WERI-Rb-1 (cell line): ENCODE measurements around the gene WDPCP.

Experiments
- DNase-seq: peaks from one replicate; pipeline ENCODE4 v3.0.0-alpha.2; 2020
- H3K27ac ChIP-seq: fragments of 250-450 bp; sonication (Bioruptor Pico); 2 replicates; pipeline ENCODE4 v1.5.1; 2020; ENCODE audit warnings: mild to moderate bottlenecking, moderate library complexity
- H3K27me3 ChIP-seq: fragments of 250-450 bp; sonication (Bioruptor Pico); 2 replicates; pipeline ENCODE4 v1.5.1; 2021; ENCODE audit warnings: mild to moderate bottlenecking, low read depth, moderate library complexity; ENCODE audit not compliant: insufficient read depth, severe bottlenecking
- H3K36me3 ChIP-seq: fragments of 250-450 bp; sonication (Bioruptor Pico); 2 replicates; pipeline ENCODE4 v1.5.1; 2020; ENCODE audit warnings: mild to moderate bottlenecking, moderate library complexity
- H3K4me3 ChIP-seq: 2 replicates; pipeline ENCODE4 v1.5.1; 2011; ENCODE audit warnings: low read depth, mild to moderate bottlenecking, control low read depth, low read length
- H3K9me3 ChIP-seq: fragments of 250-450 bp; sonication (Bioruptor Pico); 2 replicates; pipeline ENCODE4 v1.5.1; 2021; ENCODE audit warnings: mild to moderate bottlenecking, moderate library complexity; ENCODE audit not compliant: severe bottlenecking
- CTCF ChIP-seq: IDR thresholded peaks from 2 replicates; pipeline ENCODE4 v1.5.1; 2011; ENCODE audit warnings: low read depth, mild to moderate bottlenecking, control low read depth, inconsistent platforms, low read length

WDPCP gene

DNA sequence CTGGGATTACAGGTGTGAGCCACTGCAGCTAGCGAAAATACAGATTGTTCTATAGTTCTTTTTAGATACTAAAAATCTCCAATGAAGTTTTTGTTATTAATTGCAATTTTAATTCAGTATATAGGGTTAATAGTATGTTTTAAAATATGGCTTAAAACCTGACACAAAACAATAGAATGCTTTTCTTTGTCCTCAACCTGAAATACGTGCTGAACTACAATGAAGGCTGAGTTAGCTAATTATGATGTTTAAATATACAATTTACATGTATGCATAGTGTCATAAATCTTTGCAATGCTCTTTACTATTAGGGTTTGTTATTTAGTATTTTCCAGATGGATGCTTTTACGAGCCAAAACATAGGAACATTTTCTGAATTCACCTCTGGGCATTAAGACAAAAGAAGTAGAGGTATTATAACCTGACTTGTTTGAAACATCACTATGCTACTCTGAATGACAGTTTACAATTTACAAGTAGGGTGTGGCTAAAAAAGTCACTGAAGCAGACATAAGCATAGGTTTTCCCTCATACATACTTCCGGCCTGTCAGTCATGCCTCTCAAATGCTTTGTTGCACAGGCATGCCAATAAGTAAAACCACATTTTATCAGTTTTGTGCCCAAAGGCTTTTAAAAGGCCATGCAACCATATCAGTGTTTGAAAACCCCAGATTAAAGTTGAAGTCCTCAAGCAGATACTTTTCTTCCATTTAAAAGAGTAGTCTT lies 369.3 kb downstream of the WDPCP start:
- no peak overlapping the region for H3K27ac ChIP-seq
- DNase-seq, result no peak
- no peak for TF ChIP-seq CTCF
- H3K9me3 ChIP-seq, result no peaks in the 10 kb centered on the region
- no peaks in the 10 kb centered on the region for H3K27me3 ChIP-seq
- H3K36me3 ChIP-seq, result no peaks in the 10 kb centered on the region
- H3K4me3 ChIP-seq, result no peak overlapping the region

- no peak overlapping the region for H3K27ac ChIP-seq
- no peaks in the 10 kb centered on the region for H3K36me3 ChIP-seq
- DNase-seq, result no peak
- no peak overlapping the region for H3K4me3 ChIP-seq
- TF ChIP-seq CTCF, result no peak
- no peaks in the 10 kb centered on the region for H3K9me3 ChIP-seq
- no peaks in the 10 kb centered on the region for H3K27me3 ChIP-seq
Observed at GRCh38 chr2:63195310-63195709, 393.0 kb downstream of the WDPCP start.

- H3K9me3 ChIP-seq, result no peaks in the 10 kb centered on the region
- no peak overlapping the region for H3K4me3 ChIP-seq
- no peak for DNase-seq
- H3K27me3 ChIP-seq, result no peaks in the 10 kb centered on the region
- no peak for TF ChIP-seq CTCF
- no peaks in the 10 kb centered on the region for H3K36me3 ChIP-seq
- no peak overlapping the region for H3K27ac ChIP-seq
Observed at GRCh38 chr2:63194175-63194574, 394.1 kb downstream of the WDPCP start.

GRCh38 chr2:63192889-63193774 lies 395.1 kb downstream of the WDPCP start:
- no peak for TF ChIP-seq CTCF
- Histone ChIP-seq H3K27me3 (no peaks in the 10 kb centered on the region), H3K36me3 (no peaks in the 10 kb centered on the region), H3K4me3 (no peak overlapping the region), H3K9me3 (no peaks in the 10 kb centered on the region), H3K27ac (no peak overlapping the region)
- DNase-seq, result no peak

DNA sequence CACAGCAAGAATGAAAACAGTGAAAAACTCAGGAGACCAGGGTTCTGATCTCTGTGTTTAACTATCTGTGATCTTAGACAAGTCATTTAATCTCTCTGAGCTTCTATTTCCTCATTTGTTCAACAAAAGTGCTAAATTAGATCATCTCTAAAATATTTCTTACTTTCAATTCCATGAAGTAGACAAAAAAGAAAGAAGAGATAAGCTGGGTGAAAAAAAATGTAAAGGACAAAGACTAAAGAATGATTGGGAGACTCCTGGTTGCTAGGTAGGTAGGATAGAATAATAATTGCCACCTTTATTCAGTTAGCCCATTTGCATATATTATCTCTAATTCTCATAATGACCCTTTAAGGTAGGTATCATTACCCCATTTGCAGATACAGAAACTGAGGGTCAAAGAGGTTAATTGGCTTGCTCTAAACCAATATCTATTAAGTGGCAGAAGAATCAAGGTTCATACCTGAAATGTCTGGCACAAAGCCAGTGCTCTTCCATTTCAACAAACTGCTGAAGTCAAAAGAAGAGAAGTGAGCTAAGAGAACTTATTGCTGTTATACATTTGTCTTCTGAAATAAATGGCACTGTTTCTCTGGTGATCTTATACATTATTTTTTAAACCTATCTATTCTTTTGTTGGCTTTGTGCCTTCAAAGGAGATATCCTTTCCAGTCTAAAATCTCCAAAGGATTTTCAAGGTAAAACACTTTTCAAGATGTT lies 395.9 kb downstream of the WDPCP start:
- Histone ChIP-seq H3K27ac (no peak overlapping the region), H3K27me3 (no peaks in the 10 kb centered on the region), H3K4me3 (no peak overlapping the region), H3K36me3 (no peaks in the 10 kb centered on the region), H3K9me3 (no peaks in the 10 kb centered on the region)
- no peak for DNase-seq
- no peak for TF ChIP-seq CTCF
